HG02885 (cell line): ENCODE results near the gene PLXNA2.

ENCODE experiments used
- ATAC-seq: cut with Tn5 transposase; IDR thresholded peaks from one replicate; pipeline ENCODE4 v1.9.1; 2021; ENCODE audit warnings: mild to moderate bottlenecking; ENCODE audit not compliant: unreplicated experiment, poor library complexity

The PLXNA2 gene

DNA sequence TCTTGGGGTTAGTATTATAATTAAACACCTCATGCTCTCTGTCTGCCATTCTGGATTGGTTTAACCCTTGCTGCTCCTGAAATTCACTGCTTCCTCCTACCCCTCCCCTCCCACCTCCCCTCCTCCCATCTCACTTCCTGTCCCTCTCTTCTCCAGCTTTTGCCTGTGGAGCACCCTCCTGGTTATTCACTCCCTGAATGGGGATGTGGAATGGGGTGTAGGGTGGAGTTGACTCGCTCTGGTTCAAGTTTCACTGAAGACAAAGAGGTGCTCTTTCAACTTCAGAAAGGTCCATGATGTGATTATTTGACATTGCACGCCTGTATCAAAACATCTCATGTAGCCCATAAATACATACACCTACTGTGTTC is 160.5 kb downstream of the PLXNA2 start:
- ATAC-seq, result no peak

DNA sequence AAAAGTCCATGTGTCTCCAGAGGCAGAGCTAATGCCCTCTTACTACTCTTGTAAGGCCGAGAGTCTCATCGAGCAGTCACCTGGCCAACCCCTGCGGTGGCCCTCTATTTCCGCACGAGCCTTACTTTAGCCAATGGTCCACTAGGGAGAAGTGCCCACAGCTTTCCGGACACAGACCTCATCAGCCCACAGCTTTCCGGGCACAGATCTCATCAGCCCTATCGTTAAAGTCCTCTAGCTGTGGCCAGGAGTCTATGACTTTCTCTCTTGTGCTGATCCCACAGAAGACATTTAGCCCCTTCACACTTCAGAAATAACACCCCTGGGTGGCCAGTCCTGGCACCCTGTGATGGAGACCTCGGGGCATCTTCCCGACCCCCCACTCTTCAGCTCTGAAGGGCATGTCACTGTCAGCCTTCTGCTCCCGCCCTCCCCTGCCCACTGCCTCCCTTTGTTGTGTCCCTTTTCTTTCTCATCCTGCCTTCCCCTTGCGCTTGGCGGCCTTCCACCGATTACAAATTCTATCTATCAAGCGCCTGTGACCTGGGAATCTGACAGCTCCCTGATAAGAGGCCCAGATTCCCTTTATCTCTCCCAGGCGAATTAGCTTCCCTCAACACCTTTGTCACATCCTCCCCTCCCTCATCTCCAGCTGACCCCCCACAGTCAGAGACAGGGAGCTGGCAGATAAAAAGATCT is 161.0 kb downstream of the PLXNA2 start:
- no peak for ATAC-seq

DNA sequence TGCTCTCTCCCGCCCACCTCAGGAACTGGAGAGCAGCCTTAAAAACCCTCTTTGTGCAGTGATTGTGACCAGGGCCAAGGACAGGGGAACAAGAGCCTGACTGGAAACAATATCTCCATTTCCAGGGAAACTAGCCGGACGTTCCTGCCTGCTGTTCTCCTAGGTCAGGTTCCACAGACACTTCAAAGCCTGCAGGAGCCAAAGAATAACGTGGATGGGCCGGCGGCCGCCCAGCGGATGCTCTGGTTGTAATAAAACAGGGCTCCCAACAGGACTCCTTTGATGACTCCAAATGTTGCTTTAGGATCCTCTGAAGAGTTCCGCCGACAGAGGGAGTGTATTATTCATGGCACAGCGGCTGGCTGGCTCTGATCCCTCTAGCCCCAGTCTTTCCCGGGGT is 162.2 kb downstream of the PLXNA2 start:
- ATAC-seq, result no peak

DNA sequence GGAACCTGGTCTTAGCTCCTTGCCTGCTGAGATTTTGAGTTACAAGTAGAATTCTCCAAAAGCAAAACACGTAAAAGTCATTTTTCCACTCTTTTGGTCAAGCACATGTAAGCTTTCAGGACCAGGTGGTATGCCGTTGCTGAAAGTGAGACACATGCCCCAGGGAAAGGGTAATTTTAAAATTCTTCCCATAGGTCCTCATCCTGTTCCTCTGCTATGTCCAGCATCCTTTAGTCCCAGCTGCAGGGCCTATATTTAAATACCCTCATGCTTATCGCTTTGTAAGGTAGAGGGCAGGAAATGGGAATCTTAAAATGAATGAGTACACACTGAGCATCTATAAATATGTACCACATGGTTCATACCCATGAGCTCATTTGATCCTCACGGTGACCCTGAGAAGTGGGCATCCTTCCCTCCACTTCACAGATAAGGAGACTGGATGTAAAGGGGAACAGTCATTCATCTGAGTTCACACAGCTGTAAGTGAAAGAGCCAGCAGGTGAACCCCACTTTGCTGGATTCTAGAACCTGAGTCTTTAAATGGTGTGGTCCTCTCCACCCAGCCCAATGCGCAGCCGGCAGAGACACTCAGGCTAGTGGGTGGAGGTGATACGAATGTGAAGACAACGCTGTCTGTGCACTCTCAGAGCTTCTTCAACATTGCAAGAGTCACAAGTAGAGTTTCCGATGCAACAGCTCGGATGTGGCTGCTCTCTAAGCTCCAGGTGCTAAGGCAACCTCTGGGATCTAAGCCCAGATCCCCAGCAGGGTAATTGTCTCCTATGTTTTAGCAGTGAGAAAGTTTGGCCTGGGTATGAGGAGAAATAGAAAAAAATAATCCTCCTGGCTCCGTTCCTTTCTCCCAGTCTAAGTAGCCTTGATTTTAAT is 163.5 kb downstream of the PLXNA2 start:
- ATAC-seq, result no peak

DNA sequence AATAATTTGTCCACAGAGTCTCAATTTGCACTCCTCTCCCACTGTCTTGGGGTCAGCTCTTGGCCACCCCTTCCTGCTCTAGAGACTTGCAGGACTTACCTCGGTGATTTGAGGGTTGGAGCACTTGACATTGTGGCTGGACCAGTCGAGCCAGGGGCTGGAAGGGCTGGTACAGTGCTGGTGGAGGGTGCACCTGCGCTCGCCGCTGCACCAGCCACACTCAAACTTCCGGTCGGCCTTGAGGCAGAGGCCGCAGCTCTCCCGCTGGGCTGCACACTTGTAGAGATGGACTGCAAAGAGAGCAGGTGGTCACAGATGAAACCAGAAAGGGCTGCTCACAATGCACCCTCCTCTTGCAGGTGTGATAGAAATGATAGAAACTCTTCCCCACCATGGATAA is 165.0 kb downstream of the PLXNA2 start:
- no peak for ATAC-seq

DNA sequence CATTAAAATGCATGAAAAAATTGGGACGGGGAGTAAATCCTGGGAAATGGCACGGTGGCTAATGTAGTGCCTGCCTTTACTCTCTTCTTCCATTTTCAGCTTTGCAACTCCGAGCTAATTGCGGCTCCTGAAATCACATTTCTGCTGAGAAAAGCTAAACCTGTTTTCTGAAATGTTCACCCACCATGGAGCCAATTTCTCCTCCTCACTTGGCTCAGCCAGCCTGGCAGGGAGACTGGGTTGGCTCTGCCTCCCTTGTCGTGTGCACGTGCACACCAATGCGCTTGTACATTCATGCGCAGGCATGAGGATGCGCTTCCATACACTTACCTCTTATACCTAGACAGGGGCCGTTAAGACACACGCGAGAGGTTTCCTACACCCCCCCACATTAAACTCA is 165.4 kb downstream of the PLXNA2 start:
- no peak for ATAC-seq

DNA sequence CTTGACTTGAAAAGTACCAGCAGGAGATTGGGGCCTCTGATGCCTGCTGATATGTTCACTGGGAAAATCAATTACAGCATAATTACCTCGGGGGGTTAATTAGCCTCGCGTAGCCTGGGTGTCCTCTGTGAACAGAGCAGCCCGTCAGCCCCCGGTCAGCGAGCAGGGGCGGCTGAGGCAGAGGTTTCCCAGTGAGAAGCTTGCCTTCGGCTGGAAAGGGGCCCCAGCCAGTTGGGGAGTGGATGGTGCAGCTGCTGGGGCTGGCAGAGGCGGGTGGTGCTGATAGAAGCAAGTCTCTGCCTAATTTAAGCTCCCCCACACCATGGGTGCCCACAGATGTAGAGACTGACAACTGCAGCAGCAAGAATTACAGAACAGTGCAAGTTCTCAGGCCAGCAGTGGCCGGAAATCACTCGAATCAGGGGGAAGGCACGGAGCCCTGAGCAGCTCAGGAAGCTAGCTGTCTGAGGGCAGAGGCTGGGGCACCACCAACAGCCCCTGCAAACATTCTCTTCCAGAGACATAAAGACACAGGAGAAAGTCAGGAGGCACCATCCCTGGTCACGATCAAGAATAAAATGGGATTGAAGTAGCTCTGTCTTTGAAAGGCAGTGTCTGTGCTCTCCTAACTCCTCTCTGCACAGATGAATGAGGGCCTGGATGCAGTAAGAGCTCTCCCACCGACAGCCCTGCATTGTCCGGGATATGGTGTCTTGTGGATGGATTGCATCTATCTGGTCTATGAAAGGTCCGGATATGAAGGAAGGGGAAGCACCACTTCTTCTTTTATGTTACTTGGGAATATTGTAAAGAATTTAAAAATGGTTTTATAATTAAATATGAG is 166.7 kb downstream of the PLXNA2 start:
- ATAC-seq, result no peak

DNA sequence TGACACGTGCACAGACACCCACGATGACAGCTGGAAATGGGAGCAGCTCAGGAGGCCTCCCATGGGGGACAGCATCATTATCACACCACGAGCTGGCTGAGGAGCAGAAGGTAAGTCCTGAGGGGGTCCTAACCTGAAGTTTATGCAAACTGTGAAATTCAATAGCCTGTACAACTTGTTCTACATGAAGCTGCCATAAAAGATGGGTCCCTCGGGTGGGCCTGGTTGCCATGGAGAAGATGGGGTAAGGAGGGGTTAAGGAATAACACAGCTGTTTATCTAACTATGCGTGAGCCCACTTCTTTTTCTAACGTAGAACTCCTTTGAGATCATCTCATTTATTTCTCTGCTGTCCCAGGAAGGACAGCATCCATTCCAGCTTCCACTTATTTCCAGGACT is 169.8 kb downstream of the PLXNA2 start:
- ATAC-seq, result no peak

DNA sequence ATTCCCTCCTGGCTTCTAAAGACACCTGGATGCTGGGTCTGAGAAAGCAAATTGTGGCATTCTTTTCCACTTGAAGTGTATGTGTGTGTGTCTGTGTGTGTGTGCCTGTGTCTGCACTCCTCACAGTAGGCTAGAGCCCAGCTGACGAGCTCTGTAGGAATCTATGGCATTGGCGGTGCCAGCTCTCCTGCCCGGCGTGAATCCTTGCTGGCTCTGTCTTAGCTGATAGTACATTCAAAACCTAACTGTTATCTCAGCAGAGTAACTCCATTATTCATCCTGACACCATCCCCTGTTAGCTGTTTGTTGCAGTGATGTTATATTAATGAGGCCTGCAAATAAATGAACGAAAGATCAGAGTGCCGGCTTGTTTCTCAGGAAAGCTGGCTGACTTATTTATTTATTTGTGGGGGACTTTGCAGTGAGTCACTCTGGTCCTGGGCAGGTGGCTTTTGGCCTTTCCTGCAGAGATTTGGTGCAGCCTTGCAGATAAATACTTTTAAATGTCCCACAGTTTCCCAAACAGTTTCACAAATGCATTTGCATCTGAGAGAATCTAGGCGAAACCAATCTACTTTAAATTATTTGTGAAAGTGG is 172.7 kb downstream of the PLXNA2 start:
- no peak for ATAC-seq

DNA sequence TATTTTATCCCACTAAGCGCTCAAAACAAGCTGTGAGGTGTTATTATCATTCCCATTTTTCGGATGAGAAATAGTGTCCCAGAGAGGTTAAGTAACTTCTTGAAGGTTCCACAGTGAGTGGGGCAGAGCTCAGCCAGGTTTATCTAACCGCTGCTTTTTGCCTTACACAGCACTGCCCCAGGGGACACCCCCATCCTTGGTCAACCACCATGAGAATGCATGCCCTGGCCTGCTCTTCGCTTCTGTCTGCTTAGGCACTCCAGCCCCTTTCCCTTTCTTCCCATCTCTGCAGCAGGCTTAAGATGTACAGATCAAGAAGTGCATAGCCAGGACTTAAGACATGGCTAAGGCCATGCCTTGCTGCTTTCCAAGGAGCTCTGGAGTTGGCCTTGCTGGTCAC is 174.3 kb downstream of the PLXNA2 start:
- no peak for ATAC-seq

DNA sequence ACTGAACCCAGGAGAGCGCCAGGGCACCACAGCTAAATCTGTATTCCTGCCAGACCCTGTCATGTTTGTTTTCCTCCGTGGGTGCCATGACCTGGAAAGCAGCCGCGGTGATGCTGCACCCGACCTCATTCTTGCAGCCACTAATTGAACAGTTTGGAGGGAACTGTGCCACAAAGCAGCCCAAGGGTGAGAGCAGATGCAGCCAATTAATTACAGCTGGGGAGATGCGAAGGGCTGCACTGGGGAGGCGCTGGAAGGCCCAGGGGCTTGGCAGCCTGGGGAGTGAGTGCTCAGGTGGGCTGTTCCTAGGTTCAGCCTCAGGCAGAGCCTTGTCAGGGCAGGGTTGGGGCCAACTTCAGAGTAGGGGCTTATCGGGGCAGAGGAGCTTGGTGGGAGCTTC is 174.9 kb downstream of the PLXNA2 start:
- ATAC-seq, result no peak

DNA sequence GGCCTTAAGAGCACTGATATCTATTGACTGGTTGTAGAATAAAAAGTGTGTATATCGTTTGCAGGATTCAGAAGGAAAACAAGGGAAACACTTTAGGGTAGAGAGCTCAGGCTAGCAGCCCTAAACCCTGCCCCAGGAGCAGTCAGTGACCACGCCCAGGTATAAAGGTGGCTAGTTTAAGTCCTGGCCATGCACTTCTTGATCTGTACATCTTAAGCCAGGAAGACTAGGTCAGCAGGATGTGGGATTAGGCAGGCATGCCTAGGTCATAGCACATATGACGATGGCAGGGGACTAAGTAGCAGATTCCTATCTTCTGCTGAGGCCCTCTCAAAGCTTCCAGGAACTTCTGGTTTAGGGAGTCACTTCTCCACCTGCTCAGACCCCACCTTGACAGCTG is 175.3 kb downstream of the PLXNA2 start:
- no peak for ATAC-seq

DNA sequence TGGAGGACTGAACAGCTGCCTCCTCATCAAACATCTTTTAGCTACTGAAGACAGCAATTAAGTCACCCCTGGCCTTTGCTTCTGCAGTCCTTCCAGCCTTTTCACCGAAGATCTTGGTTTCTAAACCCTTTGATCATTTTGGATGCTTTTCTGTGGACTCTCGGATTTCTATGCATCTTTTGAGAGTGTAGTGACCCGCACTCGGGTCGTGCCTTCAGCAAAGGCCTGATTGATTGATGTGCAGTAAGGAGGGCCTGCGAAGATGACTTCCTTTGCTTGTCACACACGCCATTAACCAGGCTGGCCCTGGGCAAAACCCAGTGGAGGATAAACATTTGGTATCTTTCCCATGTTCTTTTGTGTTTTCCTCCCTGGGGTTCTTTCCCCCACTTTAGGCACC is 175.8 kb downstream of the PLXNA2 start:
- no peak for ATAC-seq

DNA sequence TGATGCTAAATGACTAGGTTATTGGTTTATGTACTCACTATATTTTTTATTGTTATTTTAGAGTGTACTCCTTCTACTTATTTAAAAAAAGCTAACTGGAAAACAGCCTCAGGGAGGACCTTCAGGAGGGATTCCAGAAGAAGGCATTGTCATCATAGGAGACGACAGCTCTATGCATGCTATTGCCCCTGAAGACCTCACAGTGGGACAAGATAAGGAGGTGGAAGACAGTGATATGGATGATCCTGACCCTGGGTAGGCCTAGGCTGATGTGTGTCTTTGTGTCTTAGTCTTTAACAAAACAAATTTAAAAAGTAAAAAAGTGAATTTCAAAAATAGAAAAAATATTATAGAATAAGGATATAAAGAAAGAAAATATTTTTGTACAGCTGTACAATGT is 177.6 kb downstream of the PLXNA2 start:
- ATAC-seq, result no peak

DNA sequence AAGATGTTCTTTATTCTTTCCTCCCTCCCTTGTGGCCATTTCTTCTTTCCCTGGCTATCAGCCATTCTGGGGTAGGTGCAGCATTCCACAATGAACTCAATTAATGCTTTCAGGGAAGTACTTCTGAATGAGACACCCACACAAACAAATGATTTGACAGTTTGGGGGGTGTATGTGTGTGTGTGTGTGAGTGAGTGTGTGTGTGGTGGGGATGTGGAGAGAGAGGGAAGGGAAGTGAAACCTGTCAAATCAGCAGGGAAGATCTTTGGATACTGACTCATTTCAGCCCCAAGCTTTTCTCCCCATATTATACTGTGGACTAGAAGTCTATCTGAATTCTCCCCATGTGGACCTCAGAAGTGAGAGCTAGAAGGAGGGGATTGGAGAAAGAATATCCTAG is 178.3 kb downstream of the PLXNA2 start:
- no peak for ATAC-seq

DNA sequence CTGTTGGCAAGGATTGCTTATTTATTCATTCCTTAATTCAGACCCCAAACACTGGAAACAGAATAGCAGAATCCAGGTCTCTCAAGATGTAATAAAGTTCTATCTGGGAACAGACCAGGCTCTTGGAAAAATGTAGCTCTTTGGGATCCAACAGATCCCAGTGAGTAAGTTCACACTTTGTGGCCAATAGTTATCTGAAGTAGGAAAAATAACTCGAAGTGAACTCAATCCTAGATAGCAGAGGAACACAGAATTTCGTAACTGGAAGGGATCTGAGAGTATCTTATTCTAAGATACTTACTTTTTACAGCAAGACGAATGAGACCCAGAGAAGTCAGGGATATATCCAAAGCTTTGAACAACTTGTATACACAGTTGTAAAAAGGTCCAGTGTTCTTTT is 182.6 kb downstream of the PLXNA2 start:
- no peak for ATAC-seq

DNA sequence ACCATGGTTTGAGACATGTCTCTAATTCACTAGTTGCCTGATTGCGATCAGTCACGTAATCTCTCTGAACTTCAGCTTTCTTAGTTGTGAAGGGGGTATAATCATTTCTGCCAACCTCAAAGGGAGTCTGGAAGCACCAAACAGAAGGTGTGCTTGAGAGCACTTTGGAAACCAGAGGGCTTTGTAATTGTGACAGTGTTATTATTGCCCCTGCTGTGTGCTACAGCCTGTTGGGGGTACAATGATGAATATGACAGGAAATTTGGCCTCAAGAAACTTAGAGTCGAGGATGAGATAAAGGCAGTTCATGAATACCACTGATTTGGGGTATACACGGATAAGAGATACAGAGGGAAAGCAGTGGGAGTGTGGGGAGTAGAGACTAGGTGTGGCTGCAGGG is 183.1 kb downstream of the PLXNA2 start:
- no peak for ATAC-seq

DNA sequence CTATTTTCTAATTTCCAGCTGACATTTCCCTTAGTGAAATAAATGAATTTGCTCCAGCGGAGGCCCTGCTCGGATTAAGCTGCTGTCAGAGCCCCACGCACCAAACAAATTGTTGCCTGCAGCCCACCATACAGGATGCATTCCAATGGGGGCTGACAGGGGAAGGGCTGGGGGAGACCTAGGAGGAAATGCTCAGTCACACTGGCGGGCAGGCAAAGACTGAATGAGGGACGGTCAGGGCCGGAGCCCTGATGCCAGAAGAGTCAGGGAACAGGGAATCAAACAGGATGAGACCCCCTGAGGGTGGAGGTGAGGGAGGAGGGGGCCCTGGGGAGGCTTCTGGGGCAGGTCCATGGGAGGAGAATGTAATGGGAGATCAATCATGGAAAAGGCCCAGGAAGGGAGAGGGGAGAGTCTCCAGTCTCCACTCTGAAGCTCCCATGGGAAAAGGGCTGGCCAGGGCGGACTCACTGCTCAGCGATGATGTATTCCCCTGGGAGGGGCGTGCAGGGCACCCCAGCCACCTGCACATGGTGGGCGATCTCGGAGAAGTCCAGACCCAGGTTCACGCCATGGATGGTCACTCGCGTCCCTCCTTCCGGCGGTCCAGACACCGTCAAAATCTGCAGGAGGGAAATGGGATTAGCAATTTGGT is 183.8 kb downstream of the PLXNA2 start:
- no peak for ATAC-seq

DNA sequence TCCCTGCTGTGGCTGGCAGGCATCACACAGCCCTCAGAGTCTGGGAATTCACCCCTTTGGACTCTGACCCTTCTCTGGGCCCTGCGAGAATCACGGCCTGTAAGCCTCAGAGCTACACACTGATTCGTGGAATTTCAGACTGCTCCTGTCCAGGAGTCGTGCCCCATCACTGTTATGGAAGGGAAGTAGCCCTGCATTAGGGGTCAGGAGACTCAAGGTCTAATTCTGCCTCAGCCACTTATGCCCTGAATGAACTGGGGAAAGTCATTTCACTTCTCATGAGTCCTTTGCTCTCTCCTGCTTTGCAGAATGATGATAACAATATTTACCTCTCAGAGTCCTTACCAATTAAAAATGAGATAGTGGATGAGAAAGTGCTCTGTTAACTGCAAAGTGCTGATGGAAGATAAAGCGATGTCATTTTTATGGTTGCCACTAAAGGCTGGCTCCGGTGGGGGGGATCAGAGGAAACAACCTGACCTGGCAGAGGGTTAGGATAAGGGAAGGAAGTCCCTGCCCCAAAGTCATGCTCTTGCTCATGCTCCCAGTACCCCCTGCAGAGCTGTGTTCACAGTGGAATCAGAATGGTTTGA is 184.7 kb downstream of the PLXNA2 start:
- ATAC-seq, result no peak

DNA sequence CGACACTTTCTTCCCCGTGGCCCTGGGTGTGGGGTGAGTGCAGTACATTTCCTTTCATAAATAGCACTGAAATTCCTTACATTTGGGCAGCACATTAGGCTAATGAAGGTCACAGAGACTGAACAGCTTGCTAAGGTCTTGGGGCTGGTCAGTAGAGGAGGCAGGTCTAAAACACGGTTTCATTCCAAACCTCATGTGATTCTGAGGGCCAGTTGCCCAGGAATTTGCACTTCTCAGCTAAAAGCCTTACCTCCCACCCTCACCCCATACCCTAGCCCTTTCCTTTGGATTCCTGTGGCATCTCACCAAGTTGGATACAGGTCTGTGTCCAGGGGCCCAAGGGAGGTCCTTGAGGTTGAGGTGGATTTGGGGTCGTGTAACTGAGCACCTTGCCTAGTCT is 185.4 kb downstream of the PLXNA2 start:
- ATAC-seq, result no peak
